Epithelial cell of proximal tubule (primary cell): ENCODE measurements around the gene FAM78B. TPM values are rescaled to one million over a fixed set of nuclear protein-coding genes. Genes with fewer than 3 reads are reported as not detected.

Experiments used
- DNase-seq: peaks from one replicate; pipeline ENCODE4 v3.0.0-alpha.2; 2011; ENCODE audit warnings: low read depth
- H3K4me3 ChIP-seq: 2 replicates; pipeline ENCODE4 v1.5.1; 2011; ENCODE audit warnings: low read depth, mild to moderate bottlenecking, low read length
- total RNA-seq: library from RNA; depleted of rRNA; stranded (reverse); fragments of >200 nt; gene quantifications from 2 replicates; pipeline ENCODE4 v1.2.3, GENCODE V29; 2015
- TF ChIP-seq, protein P1 (sequence below): conservative IDR thresholded peaks from 2 replicates; pipeline ENCODE4 v1.5.1; 2012; ENCODE audit warnings: low read depth, mild to moderate bottlenecking, low read length

Gene FAM78B
- total RNA-seq, 1 donor from 2014 or later, result not detected

DNA sequence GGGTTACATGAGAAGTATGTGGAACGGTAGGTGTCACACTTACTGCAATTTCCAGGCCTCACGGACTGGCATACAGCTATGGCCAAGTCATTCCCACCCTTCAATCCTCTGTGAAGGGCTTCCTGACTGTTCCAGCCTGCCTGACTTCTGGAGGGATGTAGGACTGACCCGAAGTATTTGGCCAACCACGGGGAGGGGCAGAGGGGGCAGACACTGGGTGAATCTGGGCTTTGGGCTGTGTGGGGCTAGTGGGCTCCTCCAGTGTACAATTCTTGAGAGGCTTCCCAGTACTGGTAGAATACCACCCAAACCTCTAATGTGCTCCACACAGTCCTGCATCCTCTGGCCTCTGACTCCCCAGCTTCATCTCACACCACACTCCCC is 78.2 kb downstream of the FAM78B start:
- TF ChIP-seq, protein P1, sequence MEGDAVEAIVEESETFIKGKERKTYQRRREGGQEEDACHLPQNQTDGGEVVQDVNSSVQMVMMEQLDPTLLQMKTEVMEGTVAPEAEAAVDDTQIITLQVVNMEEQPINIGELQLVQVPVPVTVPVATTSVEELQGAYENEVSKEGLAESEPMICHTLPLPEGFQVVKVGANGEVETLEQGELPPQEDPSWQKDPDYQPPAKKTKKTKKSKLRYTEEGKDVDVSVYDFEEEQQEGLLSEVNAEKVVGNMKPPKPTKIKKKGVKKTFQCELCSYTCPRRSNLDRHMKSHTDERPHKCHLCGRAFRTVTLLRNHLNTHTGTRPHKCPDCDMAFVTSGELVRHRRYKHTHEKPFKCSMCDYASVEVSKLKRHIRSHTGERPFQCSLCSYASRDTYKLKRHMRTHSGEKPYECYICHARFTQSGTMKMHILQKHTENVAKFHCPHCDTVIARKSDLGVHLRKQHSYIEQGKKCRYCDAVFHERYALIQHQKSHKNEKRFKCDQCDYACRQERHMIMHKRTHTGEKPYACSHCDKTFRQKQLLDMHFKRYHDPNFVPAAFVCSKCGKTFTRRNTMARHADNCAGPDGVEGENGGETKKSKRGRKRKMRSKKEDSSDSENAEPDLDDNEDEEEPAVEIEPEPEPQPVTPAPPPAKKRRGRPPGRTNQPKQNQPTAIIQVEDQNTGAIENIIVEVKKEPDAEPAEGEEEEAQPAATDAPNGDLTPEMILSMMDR, result no peak
- DNase-seq, result no peak
- no peak overlapping the region for H3K4me3 ChIP-seq

DNA sequence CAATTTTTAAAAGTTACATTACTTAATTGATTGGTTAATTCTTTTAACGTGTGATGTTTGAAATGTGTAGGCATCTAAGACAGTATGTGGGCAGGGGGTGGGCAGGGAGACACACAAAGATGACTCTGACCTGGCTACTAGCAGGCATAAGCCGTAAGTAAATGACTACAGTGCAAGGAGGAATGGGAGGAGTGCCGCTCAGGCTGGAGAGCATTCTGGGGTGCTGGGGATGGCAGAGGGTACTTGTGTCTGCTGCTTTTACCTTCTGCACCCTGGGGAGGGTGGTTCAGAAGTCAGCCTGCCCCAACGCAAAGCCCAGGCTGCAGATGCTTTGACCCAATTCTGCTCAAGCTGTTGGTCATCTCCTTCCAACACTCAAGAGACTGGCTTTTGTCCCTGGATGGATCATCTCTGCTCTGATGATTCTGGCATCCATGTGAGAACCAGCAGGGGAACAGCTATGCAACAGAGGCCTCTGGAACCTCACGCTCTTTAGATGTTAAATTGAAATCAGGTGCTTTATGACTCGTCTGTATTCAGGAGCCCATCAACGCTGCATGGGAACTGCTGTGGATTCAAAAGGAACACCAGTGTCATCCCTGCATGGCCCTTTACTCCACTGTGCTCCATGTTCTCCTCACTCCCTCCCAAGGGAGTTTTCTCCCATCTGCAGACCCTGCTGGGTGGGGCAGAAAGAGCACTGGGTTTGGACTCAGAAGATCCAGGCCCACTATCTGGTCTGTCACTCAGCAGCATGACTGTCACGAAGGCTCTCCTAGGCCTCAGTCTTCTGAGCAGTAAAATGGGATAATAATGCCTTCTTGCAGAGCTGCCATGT is 78.8 kb downstream of the FAM78B start:
- H3K4me3 ChIP-seq, result no peak overlapping the region
- no peak for DNase-seq
- TF ChIP-seq, protein P1, result no peak

DNA sequence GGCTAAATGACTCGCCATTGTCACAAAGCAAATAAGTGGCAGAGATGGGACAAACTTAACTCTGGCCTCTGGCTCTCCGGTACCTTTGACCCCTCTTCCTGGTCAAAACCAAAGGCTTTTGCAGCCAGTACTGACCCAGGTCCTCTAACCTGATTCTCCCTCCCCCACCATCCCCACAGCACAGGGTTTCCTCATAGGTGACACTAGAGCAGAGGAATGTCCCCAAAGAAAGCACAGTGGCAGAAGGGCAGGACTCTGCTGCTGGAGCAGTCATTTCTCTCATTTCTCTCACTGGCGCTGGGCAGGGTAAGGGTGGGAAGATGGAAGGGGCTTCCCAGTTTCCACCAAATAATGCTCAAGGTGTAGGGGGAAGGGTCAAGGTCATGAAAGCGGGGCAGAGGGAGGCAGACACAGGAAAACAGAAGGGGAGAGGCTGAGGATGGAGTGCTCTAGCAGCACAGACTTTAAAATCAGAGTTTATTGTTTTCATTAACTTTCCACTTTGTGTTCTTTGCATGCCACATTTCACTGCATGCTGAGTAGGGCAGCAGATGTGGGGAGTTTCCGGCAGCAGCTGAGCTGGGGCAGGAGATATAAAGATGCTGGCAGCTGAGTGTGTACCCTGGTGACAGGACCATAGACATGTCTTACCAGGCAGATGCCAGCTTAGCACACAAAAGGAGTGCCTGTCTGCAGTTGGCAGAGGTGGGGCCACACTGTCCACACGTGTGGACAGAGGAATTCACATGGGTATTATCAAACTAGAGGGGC is 80.5 kb downstream of the FAM78B start:
- TF ChIP-seq, protein P1, result no peak
- H3K4me3 ChIP-seq, result no peak overlapping the region
- DNase-seq, result no peak

- H3K4me3 ChIP-seq, result no peak overlapping the region
- TF ChIP-seq, protein P1, result no peak
- no peak for DNase-seq
Observed at GRCh38 chr1:166084613-166085012, 82.2 kb downstream of the FAM78B start.

GRCh38 chr1:166083887-166084286 is 82.9 kb downstream of the FAM78B start:
- DNase-seq, result no peak
- TF ChIP-seq, protein P1, result no peak
- no peak overlapping the region for H3K4me3 ChIP-seq

GRCh38 chr1:166082601-166083000 is 84.2 kb downstream of the FAM78B start:
- DNase-seq, result no peak
- TF ChIP-seq, protein P1, result no peak
- no peak overlapping the region for H3K4me3 ChIP-seq
